Lung (tissue), 12 donors: ENCODE data around the gene ARL13B. TPM values are rescaled to one million over a fixed set of nuclear protein-coding genes. Genes with fewer than 3 reads are reported as not detected.

Source experiments
- ATAC-seq: fragments of 200-7000 bp; cut with Tn5 transposase; one replicate; pipeline ENCODE4 v1.9.1; 2020; ENCODE audit warnings: moderate number of reproducible peaks; ENCODE audit not compliant: insufficient read depth, low FRiP score
- DNase-seq, 3 donors: peaks; one replicate each; pipeline ENCODE4 v3.0.0-alpha.2; 2013 to 2017
- H3K27ac ChIP-seq, 2 donors: one replicate each; pipeline ENCODE4 v1.5.1; 2013; ENCODE audit warnings: mild to moderate bottlenecking in 2 of 2, moderate library complexity in 2 of 2, control low read depth in 1 of 2, inconsistent platforms in 1 of 2, low read depth in 1 of 2, low read length in 1 of 2
- H3K27me3 ChIP-seq, 3 donors: one replicate each; pipeline ENCODE4 v1.5.1; 2013; ENCODE audit warnings: low read length in 2 of 3; ENCODE audit not compliant: control insufficient read depth in 3 of 3, insufficient read depth in 3 of 3
- H3K36me3 ChIP-seq, 4 donors: one replicate each; pipeline ENCODE4 v1.5.1; 2013; ENCODE audit warnings: low read length in 4 of 4, mild to moderate bottlenecking in 1 of 4, moderate library complexity in 1 of 4; ENCODE audit not compliant: control insufficient read depth in 4 of 4, insufficient read depth in 4 of 4
- H3K4me1 ChIP-seq, 5 donors: one replicate each; pipeline ENCODE4 v1.5.1; 2013; ENCODE audit warnings: low read length in 5 of 5, mild to moderate bottlenecking in 2 of 5, moderate library complexity in 1 of 5; ENCODE audit not compliant: control insufficient read depth in 5 of 5, insufficient read depth in 5 of 5
- H3K4me3 ChIP-seq: one replicate; pipeline ENCODE4 v1.5.1; 2013; ENCODE audit warnings: mild to moderate bottlenecking, control low read depth, moderate library complexity
- H3K9ac ChIP-seq, 2 donors: one replicate each; pipeline ENCODE4 v1.5.1; 2013; ENCODE audit warnings: low read length in 2 of 2, control low read depth in 1 of 2; ENCODE audit not compliant: insufficient read depth in 1 of 2
- H3K9me3 ChIP-seq, 4 donors: one replicate each; pipeline ENCODE4 v1.5.1; 2013; ENCODE audit warnings: low read length in 3 of 4, mild to moderate bottlenecking in 1 of 4, moderate library complexity in 1 of 4; ENCODE audit not compliant: control insufficient read depth in 4 of 4, insufficient read depth in 3 of 4
- WGBS, 2 donors: extraction: QIAGEN DNeasy Blood & Tissue Kit; methylation state at CpG; one replicate each; pipeline ENCODE4 v1.1.7; 2013; 5-methylcytosine and 5-hydroxymethylcytosine counted together
- polyA plus RNA-seq, 2 donors: library from polyadenylated mRNA; stranded (reverse); fragments of 200-250 nt; gene quantifications; one replicate each; pipeline ENCODE4 v1.2.1, GENCODE V29; 2013
- total RNA-seq, 2 donors: library from RNA; depleted of rRNA in 1 of 2; stranded (reverse); fragments of >200 nt in 1 of 2; gene quantifications; one replicate each; pipeline ENCODE4 v1.2.1, GENCODE V29; 2014 to 2021
- TF ChIP-seq, protein P1 (sequence below): IDR thresholded peaks from 2 replicates; pipeline ENCODE4 v1.5.1; 2012; ENCODE audit warnings: mild to moderate bottlenecking; ENCODE audit errors: control extremely low read depth, extremely low read depth
- donor health status: control.
- donor health status: control.
- donor health status: Bipolar disorder and iron deficiency.
- donor health status: healthy.
- donor health status: DM: yes; HTN: yes; CAD: no.

Gene ARL13B
- total and polyA plus RNA-seq, 4 donors: 8.4 to 19.6 (median 13.2) TPM

DNA sequence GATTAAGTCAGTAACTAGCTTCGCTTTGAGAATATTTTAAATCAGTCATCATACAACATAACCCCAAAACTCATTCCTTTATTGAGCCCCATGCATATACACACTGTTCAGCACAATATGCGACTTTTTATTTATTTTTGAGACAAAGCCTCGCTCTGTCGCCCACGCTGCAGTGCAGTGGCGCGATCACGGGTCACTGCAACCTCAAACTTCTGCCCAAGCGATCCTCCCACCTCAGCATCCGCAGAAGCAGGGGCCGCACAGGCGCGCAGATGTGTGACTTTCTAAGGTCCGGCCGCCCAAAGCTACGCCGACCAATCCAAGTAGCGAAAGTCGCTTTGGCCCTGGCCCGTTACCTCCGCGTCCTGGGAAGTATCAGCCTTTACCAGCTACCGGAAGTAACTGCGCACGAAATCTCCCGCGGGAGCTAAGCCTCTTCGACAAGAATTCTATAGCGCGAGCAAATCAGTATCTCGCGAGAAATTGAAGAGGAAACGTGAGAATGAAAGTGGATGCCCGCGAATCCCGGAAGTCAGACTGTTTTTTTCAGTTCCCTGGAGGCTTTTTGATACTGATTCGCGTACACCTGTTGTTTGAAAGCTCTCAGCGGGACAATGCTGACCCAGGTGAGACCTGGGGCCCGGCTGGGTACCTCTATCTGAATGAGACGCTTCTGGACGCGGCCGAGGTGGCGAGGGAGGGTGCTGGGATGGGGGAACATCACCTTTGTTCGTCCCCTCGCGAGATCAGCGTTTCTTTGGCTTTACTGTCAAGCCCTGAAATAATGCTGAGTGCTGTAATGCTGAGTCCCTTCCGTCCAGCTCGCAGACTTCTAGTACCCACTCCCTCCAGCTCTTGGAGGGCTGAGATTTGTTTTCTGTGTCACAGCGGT is 82.8 kb downstream of the ARL13B start, which contains the start of the genes DHFR2 and NSUN3:
Gene DHFR2 (minus strand): TSS at position 404 of the 892 bp plus-strand sequence. CDS start 1,405 bp downstream, outside the sequence.
Gene NSUN3 (plus strand): TSS at position 549 of the 892 bp plus-strand sequence. CDS start 66 bp downstream, at position 615.
- H3K36me3 ChIP-seq: peaks cover 7 to 20% (median 11%) of the 10 kb centered on the region in 4 donors
- peak within 1 kb of the TSS; percentile 73 for H3K4me3 ChIP-seq
- DNase-seq (peak; percentile 95 to 99 (median 99)), ATAC-seq (peak; percentile 94)
- H3K4me1 ChIP-seq: peaks cover 0 to 22% (median 5%) of the 10 kb centered on the region in 5 donors
- no peaks in the 10 kb centered on the region for H3K9me3 ChIP-seq
- no peaks in the 10 kb centered on the region for H3K27me3 ChIP-seq
- TF ChIP-seq, protein P1, sequence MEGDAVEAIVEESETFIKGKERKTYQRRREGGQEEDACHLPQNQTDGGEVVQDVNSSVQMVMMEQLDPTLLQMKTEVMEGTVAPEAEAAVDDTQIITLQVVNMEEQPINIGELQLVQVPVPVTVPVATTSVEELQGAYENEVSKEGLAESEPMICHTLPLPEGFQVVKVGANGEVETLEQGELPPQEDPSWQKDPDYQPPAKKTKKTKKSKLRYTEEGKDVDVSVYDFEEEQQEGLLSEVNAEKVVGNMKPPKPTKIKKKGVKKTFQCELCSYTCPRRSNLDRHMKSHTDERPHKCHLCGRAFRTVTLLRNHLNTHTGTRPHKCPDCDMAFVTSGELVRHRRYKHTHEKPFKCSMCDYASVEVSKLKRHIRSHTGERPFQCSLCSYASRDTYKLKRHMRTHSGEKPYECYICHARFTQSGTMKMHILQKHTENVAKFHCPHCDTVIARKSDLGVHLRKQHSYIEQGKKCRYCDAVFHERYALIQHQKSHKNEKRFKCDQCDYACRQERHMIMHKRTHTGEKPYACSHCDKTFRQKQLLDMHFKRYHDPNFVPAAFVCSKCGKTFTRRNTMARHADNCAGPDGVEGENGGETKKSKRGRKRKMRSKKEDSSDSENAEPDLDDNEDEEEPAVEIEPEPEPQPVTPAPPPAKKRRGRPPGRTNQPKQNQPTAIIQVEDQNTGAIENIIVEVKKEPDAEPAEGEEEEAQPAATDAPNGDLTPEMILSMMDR: no peak
- H3K9ac ChIP-seq: peak within 1 kb of the TSS; percentile 74 to 96
- WGBS, 2 donors: 0% methylated on average over 52 of the region's 52 CpGs
- peak within 1 kb of the TSS; percentile 98 to 99 for H3K27ac ChIP-seq

DNA sequence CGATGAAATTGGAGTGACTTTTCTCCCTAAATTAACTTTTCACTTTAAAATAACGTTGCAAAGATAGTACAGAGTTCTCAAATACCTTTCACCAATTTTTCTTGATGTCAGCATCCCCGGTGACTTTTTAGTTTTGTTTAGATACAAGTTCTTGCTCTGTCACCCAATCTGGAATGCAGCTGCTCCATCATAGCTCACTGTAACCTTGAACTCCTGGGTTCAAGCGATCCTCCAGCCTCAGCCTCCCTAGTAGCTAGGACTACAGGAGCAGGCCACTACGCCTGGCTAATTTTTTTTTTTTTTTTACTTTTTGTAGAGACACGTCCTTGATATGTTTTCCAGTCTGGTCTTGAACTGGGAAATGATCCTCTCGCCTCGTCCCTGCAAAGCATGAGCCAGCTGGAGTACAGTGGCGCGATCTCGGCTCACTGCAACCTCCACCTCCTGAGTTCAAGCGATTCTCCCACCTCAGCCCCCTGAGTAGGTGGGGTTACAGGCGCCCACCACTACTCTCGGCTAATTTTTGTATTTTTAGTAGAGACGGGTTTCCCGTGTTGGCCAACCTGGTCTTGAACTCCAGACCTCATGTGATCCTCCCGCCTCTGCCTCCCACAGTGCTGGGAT is 83.7 kb downstream of the ARL13B start:
- Histone ChIP-seq H3K36me3 (peaks cover 7 to 21% (median 13%) of the 10 kb centered on the region in 4 donors), H3K4me3 (peak overlapping the region; percentile 73), H3K9me3 (no peaks in the 10 kb centered on the region), H3K9ac (peak overlapping the region; percentile 74 to 96), H3K4me1 (peaks cover 0 to 22% (median 5%) of the 10 kb centered on the region in 5 donors), H3K27ac (peak overlapping the region; percentile 98 to 99), H3K27me3 (no peaks in the 10 kb centered on the region)
- 51 to 54% methylated on average over 17 of the region's 17 CpGs for WGBS, 2 donors
- ATAC-seq: no peak
- TF ChIP-seq, protein P1: no peak
- peak in 1 of 3 donors; percentile 30 for DNase-seq

DNA sequence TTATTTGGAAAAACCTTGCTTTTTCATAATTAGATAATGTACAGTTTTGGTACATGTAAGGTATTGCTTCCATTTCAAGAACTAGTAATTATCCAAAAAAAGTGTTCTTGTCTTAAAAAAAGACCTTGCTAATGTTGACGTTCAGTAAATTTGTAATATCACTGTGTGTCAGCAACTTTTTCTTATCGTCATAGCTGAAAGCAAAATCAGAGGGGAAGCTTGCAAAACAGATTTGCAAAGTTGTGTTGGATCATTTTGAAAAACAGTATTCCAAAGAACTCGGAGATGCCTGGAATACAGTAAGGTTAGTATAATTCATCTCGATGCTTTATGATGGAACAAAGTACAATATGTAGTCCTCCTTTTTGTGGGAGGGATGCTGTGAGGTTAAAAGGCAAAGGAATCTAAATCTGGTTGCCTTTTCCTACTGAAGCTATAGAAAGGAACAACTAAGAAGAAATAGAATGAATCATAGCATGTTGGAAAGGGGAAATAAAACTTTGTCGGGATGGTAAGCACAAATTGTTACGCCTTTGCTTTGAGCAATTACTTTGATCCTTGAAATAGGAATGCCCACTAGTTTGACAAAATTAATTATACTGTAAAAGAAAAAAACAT is 84.4 kb downstream of the ARL13B start:
- no peaks in the 10 kb centered on the region for H3K27me3 ChIP-seq
- TF ChIP-seq, protein P1: no peak
- H3K36me3 ChIP-seq: peaks cover 3 to 21% (median 13%) of the 10 kb centered on the region in 4 donors
- no peak overlapping the region for H3K27ac ChIP-seq
- H3K9me3 ChIP-seq: no peaks in the 10 kb centered on the region
- no peak overlapping the region for H3K4me3 ChIP-seq
- 59 to 69% methylated on average over 6 of the region's 6 CpGs for whole genome bisulfite sequencing, 2 donors
- H3K4me1 ChIP-seq: peaks cover 0 to 22% (median 5%) of the 10 kb centered on the region in 5 donors
- no peak for DNase-seq
- no peak for ATAC-seq
- H3K9ac ChIP-seq: peak overlapping the region in 1 of 2 donors; percentile 26
